Epithelial cell of esophagus (primary cell): ENCODE results near the gene CPA2.
A peak's percentile ranks its signal among the peaks of the same experiment; 100 is the strongest.

Experiments
- DNase-seq: peaks from one replicate; pipeline ENCODE4 v3.0.0; 2010; ENCODE audit warnings: low read depth
- H3K4me3 ChIP-seq: 2 replicates; pipeline ENCODE4 v1.5.1; 2011; ENCODE audit warnings: mild to moderate bottlenecking, low read length, control low read depth
- TF ChIP-seq, protein P1 (sequence below): IDR thresholded peaks from 2 replicates; pipeline ENCODE4 v1.5.1; 2011; ENCODE audit warnings: low read depth, mild to moderate bottlenecking, low read length, control low read depth, inconsistent platforms; ENCODE audit not compliant: insufficient read depth; ENCODE audit errors: missing control alignments

The CPA2 gene

DNA sequence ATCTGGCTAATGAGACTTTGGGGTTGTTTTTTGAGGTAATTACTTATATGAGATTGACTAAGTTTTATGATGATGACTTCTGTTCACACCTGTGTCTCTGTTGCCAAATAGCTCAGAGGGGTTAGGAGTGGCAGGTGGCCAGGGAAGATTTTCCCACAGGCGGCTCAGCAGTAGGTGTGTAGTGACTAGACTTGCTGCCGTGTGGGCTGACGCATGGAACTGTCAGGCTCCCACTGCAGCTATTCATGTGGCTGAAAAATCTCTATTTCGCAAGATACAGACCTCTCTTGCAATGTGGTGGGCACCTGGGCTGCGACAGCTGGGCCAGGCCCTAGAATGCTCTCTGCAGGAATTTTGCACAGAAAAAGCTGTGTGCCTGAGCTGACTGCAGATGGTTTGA, 27.7 kb downstream of the CPA2 start:
- H3K4me3 ChIP-seq: peak overlapping the region; percentile 37
- DNase-seq: peak; percentile 98

GRCh38 chr7:130296221-130296951, 29.7 kb downstream of the CPA2 start:
- no peak overlapping the region for H3K4me3 ChIP-seq
- DNase-seq: no peak
- TF ChIP-seq, protein P1, sequence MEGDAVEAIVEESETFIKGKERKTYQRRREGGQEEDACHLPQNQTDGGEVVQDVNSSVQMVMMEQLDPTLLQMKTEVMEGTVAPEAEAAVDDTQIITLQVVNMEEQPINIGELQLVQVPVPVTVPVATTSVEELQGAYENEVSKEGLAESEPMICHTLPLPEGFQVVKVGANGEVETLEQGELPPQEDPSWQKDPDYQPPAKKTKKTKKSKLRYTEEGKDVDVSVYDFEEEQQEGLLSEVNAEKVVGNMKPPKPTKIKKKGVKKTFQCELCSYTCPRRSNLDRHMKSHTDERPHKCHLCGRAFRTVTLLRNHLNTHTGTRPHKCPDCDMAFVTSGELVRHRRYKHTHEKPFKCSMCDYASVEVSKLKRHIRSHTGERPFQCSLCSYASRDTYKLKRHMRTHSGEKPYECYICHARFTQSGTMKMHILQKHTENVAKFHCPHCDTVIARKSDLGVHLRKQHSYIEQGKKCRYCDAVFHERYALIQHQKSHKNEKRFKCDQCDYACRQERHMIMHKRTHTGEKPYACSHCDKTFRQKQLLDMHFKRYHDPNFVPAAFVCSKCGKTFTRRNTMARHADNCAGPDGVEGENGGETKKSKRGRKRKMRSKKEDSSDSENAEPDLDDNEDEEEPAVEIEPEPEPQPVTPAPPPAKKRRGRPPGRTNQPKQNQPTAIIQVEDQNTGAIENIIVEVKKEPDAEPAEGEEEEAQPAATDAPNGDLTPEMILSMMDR: no peak

More for the DNA sequence above, 27.7 kb downstream of the CPA2 start:
- TF ChIP-seq, protein P1: no peak

DNA sequence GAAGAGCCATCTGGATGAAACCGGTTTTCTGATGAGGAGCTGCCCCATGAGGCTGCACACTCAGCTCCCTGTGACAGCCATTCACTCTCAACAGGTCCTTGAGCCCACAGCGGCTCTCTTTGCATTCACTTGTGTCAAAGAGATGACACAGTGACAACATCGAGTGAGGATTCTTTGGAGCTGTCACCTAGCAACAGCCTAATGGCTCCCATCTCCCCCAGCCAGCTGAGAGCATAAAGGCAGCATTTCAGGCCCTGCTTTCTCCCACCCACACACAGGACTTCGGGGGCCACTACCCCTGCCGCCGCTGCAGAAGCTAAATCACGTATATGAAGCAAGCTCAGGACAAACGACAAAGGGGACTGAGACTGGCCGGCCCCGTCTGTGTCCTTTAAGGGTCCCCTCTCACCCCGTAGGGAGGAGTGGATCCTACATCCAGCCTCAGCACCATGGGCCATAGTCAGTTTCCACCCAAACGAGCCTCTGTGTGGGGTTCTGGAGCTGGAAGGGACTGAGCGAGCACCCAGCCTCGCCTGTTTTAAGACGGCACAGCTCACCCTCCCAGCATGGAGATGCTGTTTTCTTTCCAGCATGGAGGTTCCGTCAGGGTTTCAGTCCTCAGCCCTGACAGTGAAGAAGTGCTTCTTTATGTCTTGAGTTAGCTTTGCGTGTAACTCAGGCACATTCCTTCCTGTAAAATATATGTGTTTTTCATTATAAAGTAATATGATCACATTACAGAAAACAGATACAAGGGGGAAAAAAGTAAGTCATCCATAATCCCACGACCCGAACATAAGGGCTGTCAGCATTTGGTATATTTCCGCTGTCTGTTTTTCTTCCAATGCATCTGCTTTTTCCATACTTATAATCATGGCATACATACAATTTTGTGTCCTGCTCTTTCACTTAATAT, 31.2 kb downstream of the CPA2 start:
- H3K4me3 ChIP-seq: no peak overlapping the region
- TF ChIP-seq, protein P1: no peak
- no peak for DNase-seq

DNA sequence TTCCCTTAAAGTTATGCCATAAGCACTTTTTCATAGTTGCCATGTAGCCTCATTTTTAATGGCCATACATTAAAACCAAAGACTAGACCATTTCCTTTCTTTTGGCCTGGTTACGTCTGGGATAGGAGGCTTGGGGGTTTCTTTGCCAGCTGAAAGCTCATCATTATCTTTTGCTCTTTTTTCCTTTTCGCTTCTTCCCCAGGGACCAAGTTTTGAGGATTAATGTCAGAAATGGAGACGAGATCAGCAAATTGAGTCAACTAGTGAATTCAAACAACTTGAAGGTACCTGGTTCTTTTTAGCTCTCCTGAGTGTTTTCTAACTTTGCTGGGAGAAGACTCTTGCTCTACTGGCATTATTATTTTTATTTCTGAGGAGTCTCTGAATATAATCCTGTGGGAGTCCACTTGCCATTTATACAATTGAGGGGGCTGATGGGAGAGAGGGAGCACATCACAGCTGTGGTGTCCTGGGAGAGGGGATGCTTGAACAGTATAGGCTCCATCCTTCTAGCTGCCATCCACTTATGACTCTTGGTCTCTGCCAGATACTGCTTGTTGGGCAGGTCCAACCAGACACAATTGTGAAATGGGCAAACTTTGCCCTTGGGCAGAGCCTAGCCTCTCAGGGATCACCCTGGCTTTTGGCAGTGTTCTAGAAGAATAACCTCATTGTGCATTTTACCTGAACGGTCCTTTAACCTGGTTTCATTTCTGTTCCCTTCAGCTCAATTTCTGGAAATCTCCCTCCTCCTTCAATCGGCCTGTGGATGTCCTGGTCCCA, 32.1 kb downstream of the CPA2 start:
- H3K4me3 ChIP-seq: no peak overlapping the region
- peak; percentile 62 for DNase-seq
- TF ChIP-seq, protein P1: no peak

DNA sequence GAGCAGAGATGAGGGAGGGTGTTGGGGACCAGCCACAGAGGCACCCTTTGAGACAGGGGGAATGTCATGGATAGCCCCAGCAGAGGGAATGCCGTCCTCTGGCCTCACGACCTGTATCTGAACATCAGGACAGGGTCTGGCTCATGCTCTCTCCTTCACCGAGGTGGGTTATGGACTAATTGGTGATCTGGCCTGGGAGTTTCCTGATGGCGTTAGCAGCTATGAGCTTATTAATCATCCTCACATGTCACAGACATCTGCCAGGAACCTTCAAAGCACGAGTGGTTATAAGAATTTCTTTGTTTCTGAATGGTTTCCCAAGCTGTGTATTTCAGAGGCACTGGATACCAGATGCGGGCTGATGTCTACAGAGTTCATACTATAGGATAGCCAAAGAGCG, 33.2 kb downstream of the CPA2 start:
- H3K4me3 ChIP-seq: no peak overlapping the region
- TF ChIP-seq, protein P1: no peak
- DNase-seq: no peak

DNA sequence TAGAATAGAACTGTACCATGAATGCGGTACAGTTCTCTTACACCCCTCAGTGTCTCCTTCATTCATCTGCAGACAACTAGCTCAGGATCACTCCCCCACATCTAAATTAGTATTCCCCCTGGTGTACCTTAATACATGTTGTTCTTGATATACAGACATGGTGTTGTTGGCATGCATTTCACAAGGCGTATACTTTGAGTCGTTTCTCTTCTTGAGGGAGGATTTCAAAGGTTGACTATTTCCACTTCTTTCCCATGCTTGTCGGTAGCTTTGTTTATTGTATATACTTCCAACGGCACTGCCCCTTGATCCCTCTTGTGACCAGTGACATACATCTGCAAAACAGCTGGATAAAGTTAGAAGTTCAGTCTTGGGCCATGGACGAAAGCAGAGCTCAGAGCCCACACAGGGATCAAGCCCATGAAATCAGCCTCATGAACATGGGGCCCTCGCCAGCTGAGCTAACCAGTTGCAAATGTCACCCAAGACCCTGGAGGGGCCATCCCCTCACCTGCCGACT, 34.9 kb downstream of the CPA2 start:
- no peak overlapping the region for H3K4me3 ChIP-seq
- TF ChIP-seq, protein P1: no peak

More for the DNA sequence above, 34.9 kb downstream of the CPA2 start:
- no peak for DNase-seq
